HG02981 (cell line): ENCODE measurements around the gene FOLR2.
"Not testable (repeated sequence)": the region's sequence is repeated elsewhere in the genome, so short reads cannot be mapped to it uniquely, and the experiment has no call there.

Experiments
- ATAC-seq: cut with Tn5 transposase; IDR thresholded peaks from one replicate; pipeline ENCODE4 v1.9.1; 2021; ENCODE audit warnings: mild to moderate bottlenecking, moderate library complexity; ENCODE audit not compliant: unreplicated experiment

FOLR2 gene

GRCh38 chr11:72216638-72217037 lies at the start of gene FOLR2:
FOLR2 (plus strand) TSS chr11:72216794; CDS start chr11:72218585, 1,791 bp downstream.
- no peak for ATAC-seq

GRCh38 chr11:72169046-72169555 lies 47.5 kb upstream of the FOLR2 start:
- not testable (repeated sequence) for ATAC-seq

GRCh38 chr11:72169754-72170153 lies 46.8 kb upstream of the FOLR2 start:
- ATAC-seq = not testable (repeated sequence)

GRCh38 chr11:72172043-72172442 lies 44.6 kb upstream of the FOLR2 start:
- not testable (repeated sequence) for ATAC-seq

GRCh38 chr11:72173291-72173690 lies 43.3 kb upstream of the FOLR2 start:
- ATAC-seq = no peak

- ATAC-seq = no peak
These were observed 42.1 kb upstream of the FOLR2 start for GRCh38 chr11:72174302-72175070.

- ATAC-seq = no peak
These were observed 38.9 kb upstream of the FOLR2 start for GRCh38 chr11:72177656-72178055.

- no peak for ATAC-seq
These were observed 37.4 kb upstream of the FOLR2 start for GRCh38 chr11:72179049-72179803.

GRCh38 chr11:72179804-72180396 lies 36.7 kb upstream of the FOLR2 start:
- ATAC-seq = no peak

GRCh38 chr11:72180892-72181552 lies 35.6 kb upstream of the FOLR2 start:
- not testable (repeated sequence) for ATAC-seq

- ATAC-seq = not testable (repeated sequence)
These were observed 35.0 kb upstream of the FOLR2 start for GRCh38 chr11:72181553-72181958.

GRCh38 chr11:72188267-72188666 lies 28.3 kb upstream of the FOLR2 start:
- no peak for ATAC-seq

GRCh38 chr11:72189455-72190250 lies 26.9 kb upstream of the FOLR2 start:
- ATAC-seq = no peak

GRCh38 chr11:72190631-72191071 lies 25.9 kb upstream of the FOLR2 start:
- ATAC-seq = no peak

- no peak for ATAC-seq
These were observed 24.6 kb upstream of the FOLR2 start, which contains the start of gene FOLR1 for GRCh38 chr11:72191961-72192381. FOLR1 (plus strand) TSS chr11:72192140; CDS start chr11:72192174, 34 bp downstream.

- no peak for ATAC-seq
These were observed 20.9 kb upstream of the FOLR2 start for GRCh38 chr11:72195518-72196270.

- not testable (repeated sequence) for ATAC-seq
These were observed 15.1 kb upstream of the FOLR2 start for GRCh38 chr11:72201445-72201844.

GRCh38 chr11:72202571-72202970 lies 14.0 kb upstream of the FOLR2 start:
- no peak for ATAC-seq

- ATAC-seq = no peak
These were observed 13.4 kb upstream of the FOLR2 start for GRCh38 chr11:72203163-72203562.
